SH-SY5Y (cell line): ENCODE results near the gene OMP.

Source experiments
- GATA2 ChIP-seq: IDR thresholded peaks from 2 replicates; pipeline ENCODE4 v1.6.1; 2011; ENCODE audit warnings: mild to moderate bottlenecking, low read depth, low read length
- GATA3 ChIP-seq: IDR thresholded peaks from 2 replicates; pipeline ENCODE4 v1.6.1; 2011; ENCODE audit warnings: low read depth, mild to moderate bottlenecking, low read length, moderate library complexity

DNA sequence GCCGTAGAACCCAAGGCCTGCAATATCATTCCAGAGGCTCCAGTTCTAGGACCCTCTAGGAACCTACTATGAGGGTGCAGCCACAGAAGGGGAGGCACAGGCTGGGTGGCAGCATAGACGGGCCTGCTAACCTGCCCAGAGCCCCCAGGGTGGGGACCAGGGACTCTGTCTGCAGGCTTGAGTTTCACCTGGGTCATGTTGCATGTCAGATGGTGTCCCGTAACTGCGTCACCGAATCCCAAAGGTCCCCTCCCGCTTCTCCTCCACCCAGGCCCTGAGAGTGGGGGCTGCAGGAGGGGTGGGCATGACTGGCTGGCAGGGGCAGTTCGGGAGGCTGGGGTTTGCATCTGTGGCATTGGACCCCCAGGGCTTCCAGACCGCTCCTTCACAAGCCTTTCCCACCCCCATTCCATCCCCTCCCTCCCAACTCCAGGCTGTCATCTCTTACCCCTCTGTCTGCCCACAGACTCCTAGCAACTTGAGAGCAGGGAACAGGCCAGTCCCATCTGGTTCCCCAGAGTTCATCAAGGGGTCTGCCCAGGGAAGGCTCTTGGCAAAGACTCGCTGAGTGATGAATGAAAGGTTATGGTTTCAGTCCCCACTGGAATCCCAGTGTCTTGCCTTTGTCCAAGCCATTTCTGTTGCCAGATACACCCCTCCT is 41.7 kb downstream of the OMP start:
- TF ChIP-seq GATA2 (no peak), GATA3 (no peak)
